Frontal cortex (tissue), 4 donors: ENCODE data around the gene CTPS1. TPM values are rescaled to one million over a fixed set of nuclear protein-coding genes. Genes with fewer than 3 reads are reported as not detected.

ENCODE experiments used
- DNase-seq, 2 donors: peaks; one replicate each; pipeline ENCODE4 v3.0.0; 2012; ENCODE audit warnings: low spot score in 2 of 2
- FAIRE-seq: peaks from 2 replicates; lab custom pipeline; 2012; peaks lifted over from hg19 to GRCh38; lab: Jason Lieb, UNC
- total RNA-seq: library from RNA; depleted of rRNA; stranded (reverse); fragments of >200 nt; gene quantifications from one replicate; pipeline ENCODE4 v1.2.3, GENCODE V29; 2014
- donor health status: control.
- donor health status: control.
- donor health status: control.

CTPS1 gene
- total RNA-seq, 1 donor from 2014 or later: 14.7 TPM

GRCh38 chr1:40987439-40988276 lies 8.2 kb downstream of the CTPS1 start:
- FAIRE-seq: no peak
- no peak for DNase-seq

DNA sequence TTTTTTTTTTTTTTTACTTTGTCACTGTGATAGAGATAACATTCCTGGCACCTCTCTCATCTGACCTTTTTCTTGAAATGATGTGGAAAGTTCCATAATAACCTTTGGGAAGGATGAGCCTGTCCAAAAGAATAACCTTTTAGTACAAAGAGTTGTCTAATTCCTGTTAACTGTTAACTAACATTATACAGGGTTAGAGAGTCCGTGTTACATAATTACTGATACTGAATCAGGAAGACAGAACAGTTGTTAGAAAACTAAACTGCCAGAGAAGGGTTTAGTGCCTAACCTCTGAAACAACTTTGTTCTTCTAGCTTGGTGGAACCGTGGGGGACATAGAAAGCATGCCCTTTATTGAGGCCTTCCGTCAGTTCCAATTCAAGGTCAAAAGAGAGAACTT lies 8.8 kb downstream of the CTPS1 start:
- FAIRE-seq (no peak), DNase-seq (no peak)

DNA sequence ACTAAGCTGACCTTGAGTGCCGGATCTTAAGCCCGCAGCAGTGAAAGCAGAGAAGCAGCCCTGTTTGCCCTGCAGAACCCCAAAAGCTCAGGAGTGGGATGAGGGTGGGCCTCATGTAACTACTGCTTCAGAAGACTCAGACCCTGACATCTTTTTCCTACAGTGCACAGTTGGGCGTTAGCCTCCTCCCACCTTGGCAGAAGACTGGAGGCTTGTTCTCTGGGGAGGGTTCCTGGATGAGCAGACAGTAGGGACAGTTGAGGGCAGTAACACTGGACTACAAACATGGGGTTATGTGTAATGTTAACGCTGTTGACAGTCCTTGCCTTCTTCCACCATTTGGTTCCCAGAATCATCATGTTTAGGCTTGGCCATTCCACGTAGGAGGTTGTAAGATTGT lies 9.6 kb downstream of the CTPS1 start:
- no peak for DNase-seq
- no peak for FAIRE-seq

DNA sequence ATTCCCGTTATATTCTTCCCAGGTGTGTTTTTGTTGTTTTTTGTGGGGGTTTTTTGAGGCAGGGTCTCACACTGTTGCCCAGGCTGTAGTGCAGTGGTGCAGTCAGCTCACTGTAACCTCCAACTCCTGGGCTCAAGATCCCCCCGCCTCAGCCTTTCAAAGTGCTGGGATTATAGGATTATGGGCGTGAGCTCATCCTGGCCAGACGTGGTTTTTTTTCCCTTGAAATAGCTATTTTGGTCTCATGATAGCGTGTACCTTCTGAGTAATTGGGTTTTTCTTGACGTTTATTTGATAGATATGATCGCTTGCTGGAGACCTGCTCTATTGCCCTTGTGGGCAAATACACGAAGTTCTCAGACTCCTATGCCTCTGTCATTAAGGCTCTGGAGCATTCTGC lies 17.6 kb downstream of the CTPS1 start:
- no peak for FAIRE-seq
- DNase-seq: no peak

- DNase-seq (no peak), FAIRE-seq (no peak)
These were observed 19.2 kb downstream of the CTPS1 start for GRCh38 chr1:40998668-40999067.

DNA sequence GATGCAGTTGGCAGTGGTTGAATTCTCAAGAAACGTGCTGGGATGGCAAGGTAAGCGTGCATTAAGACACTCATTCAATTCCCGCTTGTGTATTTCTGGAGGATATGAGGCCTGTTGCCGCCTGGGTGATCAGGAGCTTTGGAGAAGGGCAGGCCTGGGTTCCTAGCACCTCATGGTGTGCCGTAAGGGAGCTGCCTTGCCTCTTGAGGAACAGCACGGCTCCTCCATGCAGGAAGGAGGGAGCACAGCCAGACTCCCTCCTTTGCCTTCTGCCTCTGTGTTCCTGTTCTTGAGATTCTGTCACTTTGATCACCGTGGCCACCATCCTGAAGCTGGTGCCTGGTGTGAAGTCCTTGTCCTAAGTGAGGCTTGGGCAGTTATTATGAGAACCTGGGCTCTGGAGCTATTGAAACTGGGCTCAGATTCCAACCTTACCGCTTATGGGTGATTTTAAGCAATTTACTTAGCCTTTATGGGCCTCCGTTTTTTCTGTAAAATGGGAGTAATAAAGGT lies 23.7 kb downstream of the CTPS1 start:
- no peak for DNase-seq
- no peak for FAIRE-seq

DNA sequence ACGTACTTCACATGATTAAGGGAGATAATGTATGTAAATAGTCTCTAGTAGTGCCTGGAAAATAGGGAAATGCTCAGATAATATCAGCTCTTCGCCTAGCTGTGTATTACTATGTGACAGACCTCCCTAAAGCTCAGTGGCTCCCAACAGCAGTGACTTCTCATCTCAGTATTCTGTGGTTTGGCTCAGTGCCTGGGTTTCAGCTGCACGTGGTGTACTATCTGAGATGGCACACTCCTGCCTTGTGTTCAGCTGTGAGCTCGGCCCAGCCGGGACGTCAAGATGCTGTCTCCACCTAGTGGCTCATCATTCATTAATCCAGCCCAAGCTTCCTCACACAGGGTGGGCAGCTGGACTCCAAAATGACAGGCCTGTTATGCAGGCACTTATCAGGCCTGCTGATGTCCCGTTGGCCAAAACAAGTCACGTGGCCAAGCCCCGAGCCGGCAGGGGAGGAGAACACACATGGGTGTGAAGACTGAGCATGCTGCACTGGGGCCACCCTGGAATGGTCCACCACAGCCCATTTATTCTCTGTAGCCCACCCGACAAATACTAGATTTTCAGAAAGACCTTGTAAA lies 24.2 kb downstream of the CTPS1 start:
- no peak for FAIRE-seq

GRCh38 chr1:41005876-41006275 lies 26.4 kb downstream of the CTPS1 start:
- FAIRE-seq: no peak
- no peak for DNase-seq

More for the DNA sequence above, 24.2 kb downstream of the CTPS1 start:
- DNase-seq: peak; percentile 51 to 71

DNA sequence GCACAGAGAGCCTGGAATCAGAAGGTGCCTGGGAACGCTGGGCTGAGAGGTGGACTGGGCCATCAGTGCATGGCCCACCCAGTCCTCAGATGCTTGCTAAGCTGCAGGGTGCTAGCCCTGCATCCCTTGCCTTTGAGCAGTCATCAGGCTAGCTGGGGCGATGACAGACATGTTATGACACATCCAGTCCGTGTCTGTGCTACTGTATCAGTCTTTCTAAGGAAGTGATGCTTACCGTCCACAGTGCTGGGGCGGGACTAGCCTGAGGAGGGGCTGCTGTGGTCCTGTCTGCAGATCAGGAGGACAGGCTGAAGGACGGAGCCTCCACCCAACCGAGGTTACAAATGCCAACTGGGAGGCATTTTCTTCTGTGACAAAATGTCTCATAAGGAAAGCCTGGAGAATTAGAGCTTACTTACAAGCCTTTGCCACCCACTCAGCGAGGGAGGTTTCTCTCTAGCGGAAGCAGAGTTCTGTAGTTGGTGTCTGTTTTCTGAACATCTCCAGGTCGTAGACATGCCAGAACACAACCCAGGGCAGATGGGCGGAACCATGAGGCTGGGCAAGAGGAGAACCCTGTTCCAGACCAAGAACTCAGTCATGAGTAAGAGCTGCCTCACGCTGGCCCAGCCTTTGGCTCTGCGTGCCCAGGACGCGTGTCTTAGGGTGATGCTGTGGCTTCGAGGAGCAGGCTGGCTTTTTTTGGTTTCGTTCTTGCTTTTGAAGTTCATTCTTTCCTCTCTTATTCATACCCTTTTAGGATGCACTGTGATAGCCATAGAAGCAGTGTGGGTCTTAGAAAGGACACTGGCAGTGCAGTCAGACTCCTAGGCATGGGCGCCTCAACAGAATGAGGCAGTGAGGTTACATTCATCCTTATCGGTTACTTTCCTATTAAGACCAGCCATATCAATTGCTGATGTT lies 27.7 kb downstream of the CTPS1 start:
- DNase-seq (no peak), FAIRE-seq (no peak)

- DNase-seq: no peak
- FAIRE-seq: no peak
These were observed 30.0 kb downstream of the CTPS1 start for GRCh38 chr1:41009466-41009865.

DNA sequence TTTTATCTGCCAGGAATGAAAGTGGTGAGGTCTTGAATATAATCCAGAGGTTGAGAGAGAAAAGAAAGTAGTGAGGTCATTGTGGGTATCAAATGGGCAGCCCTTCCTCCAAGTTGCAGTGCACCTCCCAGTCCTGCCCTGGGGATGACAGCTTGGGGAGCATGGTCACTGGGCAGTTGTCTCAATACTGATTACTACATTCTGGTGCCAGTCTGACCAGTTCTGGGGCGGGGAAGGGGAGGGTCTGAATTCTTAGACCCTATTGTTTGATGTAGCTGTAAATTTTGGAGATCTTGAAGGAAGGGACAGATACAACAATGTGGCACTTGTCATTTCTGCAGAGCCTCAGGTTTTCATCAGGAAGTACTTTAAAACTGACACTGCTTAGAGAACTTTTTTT lies 30.8 kb downstream of the CTPS1 start:
- no peak for FAIRE-seq
- no peak for DNase-seq

- no peak for FAIRE-seq
- DNase-seq: no peak
These were observed 33.5 kb downstream of the CTPS1 start for GRCh38 chr1:41013024-41013423.

- FAIRE-seq (no peak), DNase-seq (no peak)
These were observed 34.3 kb downstream of the CTPS1 start for GRCh38 chr1:41013796-41014195.

GRCh38 chr1:41014871-41015270 lies 35.4 kb downstream of the CTPS1 start:
- FAIRE-seq: no peak
- no peak for DNase-seq

- no peak for DNase-seq
- no peak for FAIRE-seq
These were observed 35.9 kb downstream of the CTPS1 start for GRCh38 chr1:41015281-41015896.

- DNase-seq (no peak), FAIRE-seq (no peak)
These were observed 36.5 kb downstream of the CTPS1 start for GRCh38 chr1:41015897-41016470.

- FAIRE-seq: no peak
These were observed 37.9 kb downstream of the CTPS1 start for GRCh38 chr1:41017141-41018017.

DNA sequence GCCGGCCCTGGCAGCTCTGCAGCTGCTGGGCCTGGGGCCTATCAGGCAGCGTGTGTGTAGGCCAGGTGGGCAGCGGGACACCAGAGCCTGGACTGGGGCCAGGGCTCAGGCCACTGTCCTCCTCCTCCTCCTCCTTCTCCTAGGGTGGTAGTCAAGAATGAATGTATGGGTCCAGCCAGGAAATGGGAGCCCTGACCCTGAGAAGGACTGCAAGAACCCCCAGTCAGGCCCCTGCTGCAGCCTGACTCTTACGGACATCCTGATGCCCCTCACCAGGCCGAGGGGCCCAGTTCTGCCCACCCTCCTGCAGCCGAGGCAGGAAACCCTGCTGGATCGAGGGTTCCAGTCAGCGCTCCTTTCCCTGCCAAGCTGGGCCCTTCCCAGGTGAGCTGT lies 38.5 kb downstream of the CTPS1 start:
- FAIRE-seq: no peak

More at GRCh38 chr1:41017141-41018017, 37.9 kb downstream of the CTPS1 start:
- DNase-seq: no peak

GRCh38 chr1:41019353-41019745 lies 39.9 kb downstream of the CTPS1 start:
- FAIRE-seq: no peak
- no peak for DNase-seq

More for the DNA sequence above, 38.5 kb downstream of the CTPS1 start:
- DNase-seq: no peak
